HepG2 (cell line): Measurements from ENCODE around the gene SULT1C4. TPM values are rescaled to one million over a fixed set of nuclear protein-coding genes. Genes with fewer than 3 reads are reported as not detected.

Source experiments
- ATF7 ChIP-seq, 2 experiments: fragments of 450-650 bp in 1 of 2; sonication (generic) in 1 of 2; formaldehyde crosslinking in 1 of 2; IDR thresholded peaks; 2 replicates each; pipeline versions ENCODE4 v1.4.0 to v1.6.1; 2016 to 2020; ENCODE audit warnings: antibody characterized with exemption in 1 of 2, mild to moderate bottlenecking in 1 of 2, missing genetic modification reagents in 1 of 2
- GLI4 ChIP-seq: sonication (generic); formaldehyde crosslinking; IDR thresholded peaks from 2 replicates; pipeline ENCODE4 v1.5.1; 2020; ENCODE audit warnings: missing genetic modification reagents, mild to moderate bottlenecking, moderate library complexity, borderline replicate concordance
- KMT2A ChIP-seq: sonication (generic); formaldehyde crosslinking; IDR thresholded peaks from 2 replicates; pipeline ENCODE4 v1.4.0; 2020; ENCODE audit warnings: missing genetic modification reagents
- NR2F6 ChIP-seq, 2 experiments: IDR thresholded peaks; 2 replicates each; pipeline ENCODE4 v1.6.1; 2016; ENCODE audit warnings: antibody characterized with exemption in 1 of 2, mild to moderate bottlenecking in 1 of 2
- PCBP2 ChIP-seq: fragments of 200-400 bp; formaldehyde crosslinking; optimal IDR thresholded peaks from 2 replicates; pipeline ENCODE3; 2018; ENCODE audit warnings: low read length, low read depth; ENCODE audit not compliant: poor library complexity, severe bottlenecking
- ZFY ChIP-seq: sonication (generic); formaldehyde crosslinking; IDR thresholded peaks from 2 replicates; pipeline ENCODE4 v1.4.0; 2020; ENCODE audit warnings: missing genetic modification reagents
- ZKSCAN5 ChIP-seq: sonication (generic); formaldehyde crosslinking; IDR thresholded peaks from 2 replicates; pipeline ENCODE4 v1.5.1; 2020; ENCODE audit warnings: mild to moderate bottlenecking, missing genetic modification reagents
- ZNF577 ChIP-seq: sonication (generic); formaldehyde crosslinking; IDR thresholded peaks from 2 replicates; pipeline ENCODE4 v1.4.0; 2020; ENCODE audit warnings: mild to moderate bottlenecking, low read depth, missing genetic modification reagents, borderline replicate concordance
- ZNF614 ChIP-seq: IDR thresholded peaks from 2 replicates; pipeline ENCODE4 v1.6.1; 2018; ENCODE audit warnings: missing biosample characterization, missing genetic modification reagents, inconsistent platforms, borderline replicate concordance
- ZNF720 ChIP-seq: sonication (generic); formaldehyde crosslinking; IDR thresholded peaks from 2 replicates; pipeline ENCODE4 v1.4.0; 2020; ENCODE audit warnings: missing genetic modification reagents
- ZNF841 ChIP-seq: sonication (generic); formaldehyde crosslinking; IDR thresholded peaks from 2 replicates; pipeline ENCODE4 v1.8.1; 2023; ENCODE audit warnings: missing genetic modification reagents, borderline replicate concordance
- ZSCAN12 ChIP-seq: sonication (generic); formaldehyde crosslinking; IDR thresholded peaks from 2 replicates; pipeline ENCODE4 v1.9.0; 2021; ENCODE audit warnings: mild to moderate bottlenecking, missing genetic modification reagents
- polyA plus RNA-seq, 8 experiments: library from polyadenylated mRNA; depleted of rRNA in 3 of 8; stranded (reverse) in 7 of 8; unstranded in 1 of 8; fragments of >200 nt; fragmentation: Illumina TruSeq in 4 of 8; extraction: Trizol in 4 of 8; gene quantifications; 2 replicates each; pipeline versions ENCODE4 v1.2.1 to v1.2.3, GENCODE V29; 2011 to 2016; ENCODE audit warnings: low read depth in 4 of 8, missing spikeins in 1 of 8, mixed read lengths in 1 of 8; ENCODE audit not compliant: insufficient read depth in 1 of 8
- total RNA-seq, 5 experiments: library from RNA; depleted of rRNA; stranded (reverse); fragments of >200 nt; fragmentation: Illumina TruSeq; extraction: Trizol; gene quantifications; 2 replicates each; pipeline ENCODE4 v1.2.3, GENCODE V29; 2016; ENCODE audit warnings: low read depth in 1 of 5
- TF ChIP-seq, protein P1 (sequence below): sonication (generic); formaldehyde crosslinking; IDR thresholded peaks from 2 replicates; pipeline ENCODE4 v1.9.0; 2021; ENCODE audit warnings: mild to moderate bottlenecking, missing genetic modification reagents
- TF ChIP-seq, protein P2 (sequence below): sonication (generic); formaldehyde crosslinking; IDR thresholded peaks from 2 replicates; pipeline ENCODE4 v1.8.1; 2022; ENCODE audit warnings: mild to moderate bottlenecking, missing genetic modification reagents

Gene SULT1C4
- total and polyA plus RNA-seq, 2 of the 13 experiments (the other 11 are each of a cell fraction or from before 2014, with no cell fraction given) = 1.3 to 8.6 TPM

DNA sequence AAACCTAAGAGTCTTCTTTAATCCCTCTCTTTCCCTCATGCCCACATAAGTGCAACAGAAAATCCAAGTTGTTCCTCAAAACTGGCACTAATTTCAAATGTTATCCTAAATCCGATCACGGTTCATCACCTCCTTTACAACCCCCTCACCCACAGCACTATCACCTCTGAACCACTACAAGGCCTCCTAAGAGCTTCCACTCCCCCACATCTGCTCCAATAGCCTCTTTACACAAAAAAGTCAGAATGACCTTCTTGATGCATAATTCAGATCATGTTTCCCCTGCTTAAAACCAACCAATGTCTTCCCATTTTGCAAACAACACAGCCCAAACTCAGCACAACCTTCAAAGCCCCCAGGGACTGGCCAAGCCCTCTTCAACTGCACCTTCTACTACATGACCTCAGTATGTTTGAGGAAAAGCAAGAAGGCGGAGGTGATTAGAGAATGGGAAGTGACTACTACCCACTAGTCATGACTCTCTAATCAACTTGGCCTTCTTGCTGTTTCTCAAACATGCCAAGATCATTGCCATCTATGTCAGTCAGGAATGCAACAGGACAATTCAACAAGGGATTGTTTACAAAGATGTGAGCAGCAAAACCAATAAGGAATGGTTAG, 36.6 kb downstream of the SULT1C4 start (continued):
- TF ChIP-seq, protein P1, sequence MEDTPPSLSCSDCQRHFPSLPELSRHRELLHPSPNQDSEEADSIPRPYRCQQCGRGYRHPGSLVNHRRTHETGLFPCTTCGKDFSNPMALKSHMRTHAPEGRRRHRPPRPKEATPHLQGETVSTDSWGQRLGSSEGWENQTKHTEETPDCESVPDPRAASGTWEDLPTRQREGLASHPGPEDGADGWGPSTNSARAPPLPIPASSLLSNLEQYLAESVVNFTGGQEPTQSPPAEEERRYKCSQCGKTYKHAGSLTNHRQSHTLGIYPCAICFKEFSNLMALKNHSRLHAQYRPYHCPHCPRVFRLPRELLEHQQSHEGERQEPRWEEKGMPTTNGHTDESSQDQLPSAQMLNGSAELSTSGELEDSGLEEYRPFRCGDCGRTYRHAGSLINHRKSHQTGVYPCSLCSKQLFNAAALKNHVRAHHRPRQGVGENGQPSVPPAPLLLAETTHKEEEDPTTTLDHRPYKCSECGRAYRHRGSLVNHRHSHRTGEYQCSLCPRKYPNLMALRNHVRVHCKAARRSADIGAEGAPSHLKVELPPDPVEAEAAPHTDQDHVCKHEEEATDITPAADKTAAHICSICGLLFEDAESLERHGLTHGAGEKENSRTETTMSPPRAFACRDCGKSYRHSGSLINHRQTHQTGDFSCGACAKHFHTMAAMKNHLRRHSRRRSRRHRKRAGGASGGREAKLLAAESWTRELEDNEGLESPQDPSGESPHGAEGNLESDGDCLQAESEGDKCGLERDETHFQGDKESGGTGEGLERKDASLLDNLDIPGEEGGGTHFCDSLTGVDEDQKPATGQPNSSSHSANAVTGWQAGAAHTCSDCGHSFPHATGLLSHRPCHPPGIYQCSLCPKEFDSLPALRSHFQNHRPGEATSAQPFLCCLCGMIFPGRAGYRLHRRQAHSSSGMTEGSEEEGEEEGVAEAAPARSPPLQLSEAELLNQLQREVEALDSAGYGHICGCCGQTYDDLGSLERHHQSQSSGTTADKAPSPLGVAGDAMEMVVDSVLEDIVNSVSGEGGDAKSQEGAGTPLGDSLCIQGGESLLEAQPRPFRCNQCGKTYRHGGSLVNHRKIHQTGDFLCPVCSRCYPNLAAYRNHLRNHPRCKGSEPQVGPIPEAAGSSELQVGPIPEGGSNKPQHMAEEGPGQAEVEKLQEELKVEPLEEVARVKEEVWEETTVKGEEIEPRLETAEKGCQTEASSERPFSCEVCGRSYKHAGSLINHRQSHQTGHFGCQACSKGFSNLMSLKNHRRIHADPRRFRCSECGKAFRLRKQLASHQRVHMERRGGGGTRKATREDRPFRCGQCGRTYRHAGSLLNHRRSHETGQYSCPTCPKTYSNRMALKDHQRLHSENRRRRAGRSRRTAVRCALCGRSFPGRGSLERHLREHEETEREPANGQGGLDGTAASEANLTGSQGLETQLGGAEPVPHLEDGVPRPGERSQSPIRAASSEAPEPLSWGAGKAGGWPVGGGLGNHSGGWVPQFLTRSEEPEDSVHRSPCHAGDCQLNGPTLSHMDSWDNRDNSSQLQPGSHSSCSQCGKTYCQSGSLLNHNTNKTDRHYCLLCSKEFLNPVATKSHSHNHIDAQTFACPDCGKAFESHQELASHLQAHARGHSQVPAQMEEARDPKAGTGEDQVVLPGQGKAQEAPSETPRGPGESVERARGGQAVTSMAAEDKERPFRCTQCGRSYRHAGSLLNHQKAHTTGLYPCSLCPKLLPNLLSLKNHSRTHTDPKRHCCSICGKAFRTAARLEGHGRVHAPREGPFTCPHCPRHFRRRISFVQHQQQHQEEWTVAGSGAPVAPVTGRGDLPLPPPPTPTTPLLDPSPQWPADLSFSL (CRISPR knock-in tag) = no peak
- TF ChIP-seq KMT2A (no peak), GLI4 (CRISPR knock-in tag) (no peak), NR2F6 (IDR thresholded peaks at IDR 0.05) (no peak), NR2F6 (CRISPR knock-in tag; IDR thresholded peaks at IDR 0.05) (no peak), ZKSCAN5 (CRISPR knock-in tag) (no peak), ATF7 (IDR thresholded peaks at IDR 0.05) (no peak), ATF7 (CRISPR knock-in tag; IDR thresholded peaks at IDR 0.05) (no peak), ZFY (CRISPR knock-in tag) (no peak), ZNF720 (CRISPR knock-in tag) (no peak), ZSCAN12 (CRISPR knock-in tag) (no peak), ZNF577 (CRISPR knock-in tag) (no peak), ZNF841 (CRISPR knock-in tag) (no peak), PCBP2 (no peak), ZNF614 (no peak)
- TF ChIP-seq, protein P2, sequence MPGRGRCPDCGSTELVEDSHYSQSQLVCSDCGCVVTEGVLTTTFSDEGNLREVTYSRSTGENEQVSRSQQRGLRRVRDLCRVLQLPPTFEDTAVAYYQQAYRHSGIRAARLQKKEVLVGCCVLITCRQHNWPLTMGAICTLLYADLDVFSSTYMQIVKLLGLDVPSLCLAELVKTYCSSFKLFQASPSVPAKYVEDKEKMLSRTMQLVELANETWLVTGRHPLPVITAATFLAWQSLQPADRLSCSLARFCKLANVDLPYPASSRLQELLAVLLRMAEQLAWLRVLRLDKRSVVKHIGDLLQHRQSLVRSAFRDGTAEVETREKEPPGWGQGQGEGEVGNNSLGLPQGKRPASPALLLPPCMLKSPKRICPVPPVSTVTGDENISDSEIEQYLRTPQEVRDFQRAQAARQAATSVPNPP = no peak
